Neuron (in vitro differentiated cells): ENCODE measurements around the gene EIF4B.

Experiments
- H2AFZ ChIP-seq: one replicate; pipeline ENCODE4 v1.6.1; 2013; ENCODE audit warnings: low read depth, mild to moderate bottlenecking, inconsistent platforms, low read length, moderate library complexity
- H3K27me3 ChIP-seq: one replicate; pipeline ENCODE4 v1.6.1; 2013; ENCODE audit warnings: low read length; ENCODE audit not compliant: insufficient read depth
- H3K36me3 ChIP-seq: one replicate; pipeline ENCODE4 v1.6.1; 2013; ENCODE audit warnings: low read length; ENCODE audit not compliant: insufficient read depth
- H3K4me1 ChIP-seq: one replicate; pipeline ENCODE4 v1.6.1; 2013; ENCODE audit warnings: low read length; ENCODE audit not compliant: insufficient read depth
- H3K4me3 ChIP-seq: 2 replicates; pipeline ENCODE4 v1.5.1; 2013; ENCODE audit warnings: mild to moderate bottlenecking, low read length, moderate library complexity
- H3K9me3 ChIP-seq: one replicate; pipeline ENCODE4 v1.6.1; 2013; ENCODE audit warnings: low read length

The EIF4B gene

GRCh38 chr12:53082637-53083175 is 76.5 kb downstream of the EIF4B start:
- Histone ChIP-seq H3K9me3 (no peaks in the 10 kb centered on the region), H3K36me3 (no peaks in the 10 kb centered on the region), H3K27me3 (no peaks in the 10 kb centered on the region), H3K4me1 (peaks cover 6% of the 10 kb centered on the region), H2AFZ (no peak overlapping the region), H3K4me3 (no peak overlapping the region)

GRCh38 chr12:53086361-53086760 is 80.1 kb downstream of the EIF4B start:
- Histone ChIP-seq H3K36me3 (no peaks in the 10 kb centered on the region), H2AFZ (no peak overlapping the region), H3K27me3 (peaks cover 13% of the 10 kb centered on the region), H3K4me1 (no peaks in the 10 kb centered on the region), H3K4me3 (no peak overlapping the region), H3K9me3 (no peaks in the 10 kb centered on the region)

GRCh38 chr12:53090105-53090504 is 83.8 kb downstream of the EIF4B start:
- Histone ChIP-seq H3K4me3 (no peak overlapping the region), H3K36me3 (no peaks in the 10 kb centered on the region), H3K4me1 (no peaks in the 10 kb centered on the region), H2AFZ (no peak overlapping the region), H3K9me3 (no peaks in the 10 kb centered on the region), H3K27me3 (peaks cover 40% of the 10 kb centered on the region)

- Histone ChIP-seq H3K36me3 (no peaks in the 10 kb centered on the region), H3K27me3 (peaks cover 41% of the 10 kb centered on the region), H3K9me3 (no peaks in the 10 kb centered on the region), H3K4me3 (no peak overlapping the region), H2AFZ (no peak overlapping the region), H3K4me1 (no peaks in the 10 kb centered on the region)
These were observed 84.3 kb downstream of the EIF4B start for GRCh38 chr12:53090554-53090953.

GRCh38 chr12:53091756-53092155 is 85.5 kb downstream of the EIF4B start:
- Histone ChIP-seq H3K27me3 (peaks cover 51% of the 10 kb centered on the region), H3K36me3 (no peaks in the 10 kb centered on the region), H3K9me3 (no peaks in the 10 kb centered on the region), H3K4me1 (peaks cover under 1% of the 10 kb centered on the region), H2AFZ (no peak overlapping the region), H3K4me3 (no peak overlapping the region)
